Pulmonary artery endothelial cell (primary cell): Measurements from ENCODE around the gene ETNK1. TPM values are rescaled to one million over a fixed set of nuclear protein-coding genes. Genes with fewer than 3 reads are reported as not detected.
"Not testable (repeated sequence)": the region's sequence is repeated elsewhere in the genome, so short reads cannot be mapped to it uniquely, and the experiment has no call there.

ENCODE experiments used
- DNase-seq: peaks from one replicate; pipeline ENCODE4 v3.0.0-alpha.2; 2011; ENCODE audit warnings: low read depth, low spot score
- total RNA-seq: library from RNA; depleted of rRNA; stranded (reverse); fragments of >200 nt; gene quantifications from 2 replicates; pipeline ENCODE4 v1.2.3, GENCODE V29; 2014

The ETNK1 gene
- total RNA-seq, 1 donor from 2014 or later: 41.0 TPM

DNA sequence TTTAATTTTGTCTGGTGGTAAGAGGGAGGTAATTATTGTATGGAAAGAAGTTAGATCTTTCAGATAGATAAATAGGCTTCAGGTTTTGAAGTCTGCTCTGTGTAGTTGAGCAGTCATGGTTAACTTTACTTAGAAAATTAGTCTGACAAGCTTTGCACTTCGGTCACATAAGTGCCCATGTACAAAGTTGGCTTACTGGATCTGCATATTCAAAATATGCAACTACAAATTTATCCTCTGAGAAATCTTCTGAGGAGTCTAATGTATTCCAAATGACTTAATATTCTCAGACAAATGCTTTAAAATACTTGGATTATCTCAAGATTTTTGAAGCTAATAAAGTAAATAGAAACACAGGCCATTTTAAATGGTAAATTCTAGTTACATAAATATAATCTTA lies 61.2 kb downstream of the ETNK1 start:
- no peak for DNase-seq

DNA sequence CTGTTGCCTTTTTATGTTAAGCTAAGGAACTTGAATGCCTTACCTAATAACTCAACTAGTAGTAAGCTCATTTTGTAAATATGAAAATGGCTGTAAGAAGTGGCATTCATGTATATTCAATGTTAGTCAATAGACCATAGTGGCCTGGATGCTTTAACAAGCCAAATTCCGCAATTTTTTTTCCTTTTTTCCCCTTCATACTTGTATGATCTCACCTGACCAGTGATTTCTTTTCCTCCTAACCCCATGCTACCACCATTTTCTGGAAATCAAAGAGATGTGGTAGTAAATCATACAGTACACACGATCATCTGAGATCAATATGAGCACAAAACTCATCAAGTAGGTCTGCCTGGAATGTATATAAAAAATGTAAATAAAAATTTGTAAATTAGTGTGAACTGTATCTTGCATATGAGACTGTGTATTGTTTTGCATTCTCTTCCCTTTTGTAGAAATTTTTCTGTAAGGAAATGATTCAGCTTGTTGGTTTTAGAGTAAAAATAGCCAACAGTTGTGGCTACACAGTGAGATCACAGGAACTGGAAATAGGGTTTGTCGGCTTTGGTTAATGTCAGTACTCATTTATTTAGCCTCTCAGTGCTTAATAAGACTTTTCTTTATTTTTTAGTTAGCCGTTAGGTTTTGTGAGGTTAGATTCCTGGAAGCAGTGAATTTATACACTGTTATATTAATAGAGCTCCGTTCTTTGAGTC lies 62.5 kb downstream of the ETNK1 start:
- DNase-seq: peak; percentile 65

DNA sequence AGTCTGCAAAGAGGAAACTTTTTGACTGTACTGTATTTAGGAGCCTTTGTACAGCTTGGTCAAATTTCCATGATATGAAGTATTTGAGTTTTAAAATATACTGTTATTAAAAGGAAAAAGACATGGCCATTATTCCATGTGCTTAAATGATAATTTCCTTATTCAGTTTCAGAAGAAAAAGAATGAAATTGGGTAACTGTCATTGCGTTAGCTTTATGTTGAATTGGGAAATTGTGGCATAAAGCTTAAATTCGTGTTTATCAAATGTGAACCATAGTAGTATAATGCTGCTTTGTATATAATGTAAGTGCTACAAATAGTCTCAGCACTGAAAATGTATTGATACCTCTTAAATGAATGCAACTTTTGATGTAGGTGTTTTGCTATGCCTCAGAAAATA lies 64.9 kb downstream of the ETNK1 start:
- DNase-seq: no peak

DNA sequence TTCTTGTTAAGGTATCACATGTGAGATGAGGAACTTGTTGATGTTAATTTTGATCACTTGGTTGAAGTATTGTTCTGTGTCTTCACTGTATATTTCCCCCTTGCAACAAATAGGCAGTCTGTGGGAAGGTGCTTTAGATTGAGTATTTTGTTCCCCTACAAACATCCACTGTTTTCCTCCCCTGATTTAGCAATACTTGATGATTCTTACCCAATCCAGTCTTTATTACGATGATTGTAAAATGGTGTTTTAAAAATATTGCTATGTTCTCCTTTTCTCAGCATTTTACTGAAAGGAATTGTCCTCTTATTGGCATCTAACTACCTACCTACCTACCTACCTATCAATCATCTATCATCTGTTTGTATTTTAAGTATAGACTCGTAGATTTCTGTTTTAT lies 66.3 kb downstream of the ETNK1 start:
- no peak for DNase-seq

DNA sequence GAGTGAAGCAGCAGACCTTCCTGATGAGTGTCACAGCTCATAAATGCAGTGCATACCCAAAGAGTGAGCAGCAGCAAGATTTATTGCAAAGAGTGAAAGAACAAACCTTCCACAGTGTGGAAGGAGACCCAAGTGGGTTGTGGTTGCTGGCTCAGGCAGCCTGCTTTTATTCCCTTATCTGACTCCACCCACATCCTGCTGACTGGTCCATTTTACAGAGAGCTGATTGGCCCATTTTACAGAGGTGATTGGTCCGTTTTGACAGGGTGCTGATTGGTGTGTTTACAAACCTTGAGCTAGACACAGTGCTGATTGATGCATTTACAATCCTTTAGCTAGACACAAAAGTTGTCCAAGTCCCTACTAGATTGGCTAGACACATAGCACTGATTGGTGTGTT lies 67.5 kb downstream of the ETNK1 start:
- DNase-seq: not testable (repeated sequence)

DNA sequence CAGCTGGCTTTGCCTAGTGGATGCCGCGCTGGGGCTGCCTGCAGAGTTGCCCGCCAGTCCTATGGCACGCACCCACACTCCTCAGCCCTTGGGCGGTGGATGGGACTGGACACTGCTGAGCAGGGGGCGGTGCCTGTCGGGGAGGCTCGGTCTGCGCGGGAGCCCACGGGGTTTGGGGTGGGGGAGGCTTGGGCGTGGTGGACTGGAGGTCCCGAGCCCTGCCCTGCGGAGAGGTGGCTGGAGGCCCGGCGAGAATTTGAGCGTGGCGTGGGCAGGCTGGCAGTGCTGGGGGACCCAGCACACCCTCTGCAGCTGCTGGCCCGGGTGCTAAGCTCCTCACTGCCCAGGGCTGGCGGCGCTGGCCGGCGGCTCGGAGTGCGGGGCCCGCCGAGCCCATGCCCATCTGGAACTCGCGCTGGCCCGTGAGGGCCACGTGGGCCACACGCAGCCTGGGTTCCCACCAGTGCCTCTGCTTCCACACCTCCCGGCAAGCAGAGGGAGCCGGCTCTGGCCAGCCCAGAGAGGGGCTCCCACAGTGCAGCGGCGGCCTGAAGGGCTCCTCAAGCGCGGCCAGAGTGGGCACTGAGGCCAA lies 68.1 kb downstream of the ETNK1 start:
- DNase-seq: no peak

DNA sequence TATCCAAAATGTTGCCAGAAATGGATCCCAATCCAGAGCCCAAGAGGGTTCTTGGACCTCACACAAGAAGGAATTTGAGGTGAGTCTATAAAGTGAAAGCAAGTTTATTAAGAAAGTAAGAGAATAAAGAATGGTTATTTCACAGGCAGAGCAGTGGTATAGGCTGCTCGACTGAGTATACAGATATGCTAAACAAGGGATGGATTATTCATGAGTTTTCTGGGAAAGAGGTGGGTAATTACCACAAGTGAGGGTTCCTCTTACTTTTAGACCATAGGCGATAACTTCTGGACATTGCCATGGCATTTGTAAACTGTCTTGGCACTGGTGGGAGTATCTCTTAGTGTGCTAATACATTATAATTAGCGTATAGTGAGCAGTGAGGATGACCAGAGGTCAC lies 73.6 kb downstream of the ETNK1 start:
- no peak for DNase-seq

DNA sequence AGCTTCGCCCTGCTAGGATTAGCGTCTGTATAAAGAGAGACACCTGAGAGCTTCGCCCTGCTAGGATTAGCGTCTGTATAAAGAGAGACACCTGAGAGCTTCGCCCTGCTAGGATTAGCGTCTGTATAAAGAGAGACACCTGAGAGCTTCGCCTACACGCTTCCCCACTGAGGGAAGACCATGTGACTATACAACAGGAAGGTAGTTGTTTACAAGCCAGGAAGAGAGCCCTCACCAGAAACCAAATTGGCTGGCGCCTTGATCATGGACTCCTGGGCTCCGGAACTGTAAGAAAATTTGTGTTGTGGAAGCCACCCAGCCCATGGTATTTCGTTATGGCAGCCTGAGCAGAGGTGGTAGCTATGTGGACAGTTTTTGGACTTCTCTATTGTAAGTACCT lies 74.7 kb downstream of the ETNK1 start:
- not testable (repeated sequence) for DNase-seq

DNA sequence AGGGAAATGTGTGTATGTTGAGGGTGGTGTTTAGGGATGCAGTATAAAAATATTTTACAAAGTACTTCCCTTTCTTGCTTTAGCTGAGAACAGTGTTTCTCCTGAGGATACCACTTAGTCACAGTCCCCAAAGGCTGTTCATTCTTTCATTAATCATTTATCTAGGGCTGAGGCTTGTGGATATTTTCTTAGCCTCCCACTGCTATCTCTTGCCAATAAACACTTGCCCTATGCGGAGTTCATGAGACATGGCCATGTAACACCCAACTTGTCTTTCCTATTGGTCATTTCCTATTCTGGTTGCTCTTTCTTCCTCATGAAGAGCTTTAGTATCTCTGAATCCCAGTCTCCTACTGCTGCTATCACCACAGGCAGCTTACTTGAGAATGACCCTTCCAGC lies 75.1 kb downstream of the ETNK1 start:
- no peak for DNase-seq

DNA sequence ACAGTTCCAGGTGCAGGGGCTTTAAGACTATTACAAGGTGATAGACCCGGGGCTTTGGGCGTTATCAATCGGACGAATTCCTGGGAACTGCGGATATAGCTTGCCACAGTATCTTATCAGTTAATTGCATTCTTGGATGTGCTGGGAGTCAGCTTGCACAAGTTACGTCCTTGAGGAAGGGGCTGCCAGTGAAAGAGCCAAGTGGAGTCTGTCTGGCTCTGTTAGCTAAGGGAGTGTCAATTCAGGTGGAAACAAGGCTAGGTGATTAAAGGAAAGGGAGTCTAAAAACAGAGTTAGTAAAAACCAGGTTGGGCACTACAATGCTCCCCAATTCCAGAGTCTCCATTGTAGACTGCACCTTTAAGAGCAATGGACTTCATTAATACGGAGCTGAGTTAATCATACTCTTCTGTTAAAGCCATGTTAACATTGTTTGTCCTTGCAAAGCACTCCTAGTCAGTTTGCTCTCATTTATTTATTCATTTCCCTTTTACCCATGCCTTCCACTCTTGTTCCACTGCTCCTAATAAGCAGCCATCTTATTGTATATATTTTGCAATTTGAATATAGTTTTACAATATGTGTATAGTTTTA lies 76.3 kb downstream of the ETNK1 start:
- DNase-seq: not testable (repeated sequence)

DNA sequence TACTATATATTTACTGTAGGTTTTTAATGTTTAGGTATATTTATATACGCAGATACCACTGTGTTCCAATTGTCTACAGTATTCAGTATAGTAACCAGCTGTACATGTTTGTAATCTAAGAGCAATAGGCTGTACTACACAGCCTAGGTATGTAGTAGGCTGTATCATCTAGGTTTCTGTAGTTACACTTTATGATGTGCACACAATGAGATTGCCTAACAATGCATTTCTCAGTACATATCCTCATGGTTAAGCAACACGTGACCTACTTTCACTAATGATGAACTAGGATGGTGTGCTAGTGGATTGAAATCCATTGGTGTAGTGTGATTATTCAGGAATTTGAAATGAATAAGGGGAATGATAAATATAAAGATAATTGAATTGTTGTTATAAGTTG lies 77.7 kb downstream of the ETNK1 start:
- DNase-seq: no peak

DNA sequence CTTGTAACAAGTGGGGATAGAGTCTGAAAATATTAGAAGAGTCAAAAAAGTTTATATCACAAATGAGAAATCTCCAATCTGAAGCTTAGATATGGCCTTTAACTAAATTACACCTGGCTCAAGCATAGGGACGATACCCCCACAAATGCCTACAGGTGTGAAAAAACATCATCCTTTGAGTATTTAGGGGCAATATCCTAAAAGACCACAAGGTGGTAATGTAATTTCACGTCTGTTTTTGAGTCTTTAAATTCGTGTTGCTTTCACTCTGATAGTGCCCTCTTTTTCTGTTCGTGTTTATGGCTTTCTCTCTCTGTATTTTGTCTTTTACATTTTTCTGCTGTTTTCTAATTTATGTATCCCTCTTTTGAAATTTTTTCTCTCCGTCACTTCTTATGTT lies 84.3 kb downstream of the ETNK1 start:
- DNase-seq: no peak

DNA sequence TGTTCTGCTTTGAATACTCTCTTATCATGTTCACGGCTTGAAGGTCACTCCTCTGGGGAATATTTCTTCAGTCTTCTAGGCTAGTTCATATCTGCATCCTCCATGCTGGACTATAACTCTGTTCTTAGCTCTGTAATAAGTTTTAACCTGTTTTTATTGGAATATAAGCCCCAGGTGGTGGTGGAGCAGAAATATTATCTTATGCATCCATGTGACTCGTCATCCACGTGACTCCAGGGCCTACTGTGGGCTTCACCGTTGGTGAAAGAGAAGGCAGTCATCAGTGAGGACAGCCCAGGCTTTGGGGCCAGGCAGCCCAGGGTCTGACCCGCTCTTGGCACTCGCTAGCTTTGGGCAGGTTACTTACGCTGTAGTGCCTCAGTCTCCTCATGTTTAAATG lies 87.1 kb downstream of the ETNK1 start:
- DNase-seq: no peak

DNA sequence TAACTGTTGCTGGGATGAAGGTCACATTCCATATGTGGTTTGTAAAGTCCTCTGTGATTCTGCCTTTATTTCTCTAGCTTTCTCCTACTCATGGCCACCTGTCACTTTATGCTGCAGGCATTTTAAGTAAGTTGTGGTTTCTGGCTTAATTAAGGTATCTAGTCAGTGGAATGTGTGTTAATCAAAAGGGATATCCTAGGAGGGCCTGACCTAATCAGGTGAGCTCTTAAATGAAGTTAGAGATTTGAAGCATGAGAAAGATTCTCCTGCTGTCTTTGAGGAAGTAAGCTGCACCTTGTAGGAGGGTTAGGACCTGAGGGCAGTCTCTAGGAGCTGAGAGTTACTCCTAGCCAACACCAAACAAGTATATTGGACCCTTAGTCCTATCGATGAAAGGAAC lies 90.3 kb downstream of the ETNK1 start:
- DNase-seq: no peak

DNA sequence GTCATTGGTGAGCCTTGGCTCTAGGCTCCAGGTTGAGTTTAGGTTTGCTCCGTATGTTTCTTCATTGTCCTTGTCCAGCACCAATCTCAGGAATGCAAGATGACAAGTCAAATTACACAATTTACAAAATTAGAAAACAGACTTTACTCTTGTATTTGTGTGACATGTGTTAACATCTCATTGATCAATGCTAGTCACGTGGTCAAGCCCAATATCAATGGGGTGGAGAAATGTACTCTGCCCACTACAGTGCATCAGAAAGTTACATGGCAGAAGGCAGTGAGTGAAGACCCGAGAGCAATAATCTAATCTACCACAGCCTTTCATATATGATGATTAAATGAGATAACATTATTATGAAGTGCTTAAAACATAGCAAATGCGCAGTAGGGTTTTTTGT lies 94.8 kb downstream of the ETNK1 start:
- no peak for DNase-seq

DNA sequence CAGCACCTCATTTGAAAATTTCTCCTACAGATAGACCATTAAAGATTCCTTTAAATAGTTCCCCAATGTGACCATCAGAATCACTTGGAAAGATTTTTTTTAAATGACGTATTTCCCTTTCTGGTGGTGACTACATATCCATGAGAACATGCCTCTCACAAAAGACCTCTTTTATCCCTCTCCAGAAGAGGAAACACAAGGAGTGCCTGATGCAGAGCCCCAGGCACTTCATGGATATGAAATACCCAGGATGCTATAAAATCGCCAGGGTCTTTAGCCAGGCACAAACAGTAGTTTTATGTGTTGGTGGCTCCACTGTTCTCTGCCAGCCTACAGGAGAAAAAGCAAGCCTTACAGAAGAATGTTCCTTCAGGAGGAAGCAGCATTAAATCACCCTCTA lies 97.1 kb downstream of the ETNK1 start:
- no peak for DNase-seq

DNA sequence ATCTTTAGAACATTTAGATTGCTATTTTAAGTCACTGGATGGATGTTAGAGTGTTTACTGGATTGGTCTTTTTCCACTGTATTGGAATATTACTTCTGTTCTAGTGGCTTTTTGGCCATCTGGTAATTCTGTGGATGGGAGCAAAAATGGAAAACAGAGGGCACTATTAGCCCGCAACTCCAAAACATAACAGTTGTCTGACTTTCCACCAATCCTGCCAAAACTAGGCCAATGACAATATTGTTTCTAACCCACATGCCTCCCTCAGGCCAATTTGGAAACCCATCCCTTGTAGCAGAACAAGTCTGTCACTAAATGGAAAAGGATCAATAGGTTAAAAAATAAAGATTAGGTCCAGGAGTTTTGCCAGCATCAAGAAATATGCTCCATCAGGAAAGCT lies 97.8 kb downstream of the ETNK1 start:
- no peak for DNase-seq

DNA sequence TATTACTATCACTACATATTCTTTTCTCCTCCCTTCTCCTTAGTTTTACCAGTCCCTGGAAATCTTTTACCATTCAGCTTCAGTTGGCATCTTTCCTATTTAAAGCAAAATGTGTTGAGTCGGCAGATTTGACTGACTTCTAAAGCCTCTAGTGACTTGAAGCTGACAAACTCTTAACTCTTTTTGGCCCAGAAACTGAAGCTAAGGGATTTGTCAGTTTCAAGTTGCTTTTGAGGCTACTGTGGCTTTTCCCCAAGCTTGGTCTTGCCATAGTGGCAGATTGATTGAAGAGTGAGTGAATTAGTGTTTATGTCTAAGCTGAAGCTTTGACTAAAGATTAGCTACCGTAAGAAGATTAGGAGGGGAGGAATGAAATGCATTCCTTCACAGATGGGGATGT lies 104.0 kb downstream of the ETNK1 start:
- no peak for DNase-seq

DNA sequence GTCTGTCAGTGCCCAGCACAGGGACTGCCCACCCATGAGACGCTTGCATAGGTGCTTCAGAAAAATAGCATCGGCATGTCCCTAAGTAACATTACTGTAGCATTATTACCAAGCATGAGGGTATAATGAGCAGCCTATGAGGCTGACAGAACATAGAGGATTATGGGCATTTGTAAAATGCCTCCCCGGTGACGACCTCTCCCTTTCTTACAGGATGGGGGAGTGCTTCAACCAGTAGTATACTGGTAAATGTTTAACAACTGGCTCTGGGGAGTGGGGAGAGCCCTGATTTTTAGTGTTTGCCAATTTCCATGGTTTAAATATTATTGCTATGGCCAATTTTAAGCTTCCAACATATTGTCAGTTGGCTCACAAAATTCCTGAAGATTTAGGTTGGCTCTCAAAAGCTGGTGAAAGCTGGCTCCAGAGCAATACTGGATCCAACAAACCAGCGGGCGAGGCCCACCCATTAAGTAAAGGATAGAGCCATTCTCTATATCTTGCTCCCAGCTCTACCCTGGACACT lies 104.5 kb downstream of the ETNK1 start:
- no peak for DNase-seq

DNA sequence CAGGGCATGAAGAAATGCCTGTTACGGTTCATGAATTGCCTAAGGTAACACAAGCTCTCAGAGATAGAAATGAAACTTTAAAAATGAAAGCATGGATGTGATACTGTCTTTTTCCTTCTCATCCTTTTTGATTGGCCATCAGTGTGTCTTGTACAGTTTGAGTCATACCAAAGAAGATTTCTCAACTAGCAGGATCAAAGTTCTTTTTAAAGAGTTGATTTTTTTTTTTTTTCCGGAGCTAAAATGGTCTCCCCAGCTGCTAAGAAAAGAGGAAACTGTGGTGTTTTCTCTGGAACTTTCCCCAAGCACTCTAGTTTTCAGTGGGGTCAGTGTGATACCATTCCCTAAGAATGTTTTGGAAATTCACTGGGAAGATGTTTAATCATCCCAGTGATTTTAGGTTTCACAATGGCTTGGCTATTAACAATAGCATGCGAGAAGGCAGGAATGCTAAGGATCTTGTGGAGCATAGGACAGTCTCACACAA lies 105.0 kb downstream of the ETNK1 start:
- DNase-seq: no peak

DNA sequence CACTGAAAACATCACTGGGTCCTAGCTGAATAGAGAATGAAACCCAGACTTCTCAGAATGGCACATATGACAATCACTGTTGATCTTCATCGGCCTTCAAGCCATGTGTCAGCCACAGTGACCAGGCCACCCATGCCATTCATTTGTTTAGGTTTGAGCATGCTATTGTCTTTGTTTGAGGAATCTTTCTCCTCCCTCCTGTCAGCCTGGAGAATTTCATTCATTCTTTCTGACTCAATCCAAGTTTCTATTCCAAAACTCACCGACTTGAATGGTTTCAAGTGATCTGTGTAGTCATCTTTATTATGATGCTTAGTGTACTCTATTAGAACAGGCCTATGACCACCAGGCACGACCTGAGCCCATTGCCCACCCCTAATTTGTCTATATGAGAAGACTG lies 106.3 kb downstream of the ETNK1 start:
- no peak for DNase-seq

DNA sequence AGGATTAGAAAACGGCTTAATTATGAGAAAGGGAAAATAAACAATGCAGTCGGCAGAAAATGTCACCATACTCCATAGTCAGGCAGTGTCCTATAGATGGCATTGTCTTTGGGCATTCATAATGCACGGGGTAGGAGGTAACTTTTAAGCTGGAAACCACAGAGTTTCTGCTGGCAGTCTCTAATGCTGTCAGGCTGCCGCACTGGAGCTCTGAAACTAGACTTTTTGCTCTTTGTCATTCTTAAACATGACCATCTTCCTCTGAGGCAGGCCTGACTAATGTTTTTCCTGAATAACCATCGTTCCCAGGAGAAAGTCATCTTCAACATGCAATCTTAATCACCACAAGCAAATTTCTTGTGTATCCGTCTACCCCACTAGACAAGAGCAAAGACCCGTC lies 108.8 kb downstream of the ETNK1 start:
- DNase-seq: no peak

DNA sequence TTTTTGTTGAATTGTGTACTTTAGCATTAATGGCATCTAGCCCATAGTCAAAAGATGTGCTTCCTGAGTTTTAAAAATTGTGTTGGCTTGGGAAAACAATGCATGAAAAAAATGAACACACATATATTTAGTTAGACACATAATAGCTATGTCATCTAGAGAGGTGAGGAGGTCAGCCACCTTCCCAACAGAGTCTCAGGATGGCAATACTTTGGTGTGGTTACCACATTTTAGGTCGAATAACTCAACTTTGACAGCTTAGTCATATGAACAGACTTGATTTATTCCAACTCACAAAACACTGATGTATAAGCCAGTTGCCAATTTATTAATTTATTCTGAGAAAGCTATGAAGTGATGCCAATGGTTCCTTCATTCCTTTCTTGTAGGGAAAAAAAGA lies 114.0 kb downstream of the ETNK1 start:
- DNase-seq: no peak
